ENCODE results near the gene SCNN1G.

The SCNN1G gene

GRCh38 chr16:23188911-23189310 lies 6.4 kb downstream of the SCNN1G start:
- TF ChIP-seq REST (IDR thresholded peaks at IDR 0.05; ENCODE audit: low read depth) (no peak), TEAD4 (IDR thresholded peaks at IDR 0.05) (no peak), EP300 (IDR thresholded peaks at IDR 0.05; ENCODE audit: borderline replicate concordance) (no peak), TCF12 (IDR thresholded peaks at IDR 0.05; ENCODE audit: low read depth) (no peak), NFIC (IDR thresholded peaks at IDR 0.05) (no peak), CREB1 (IDR thresholded peaks at IDR 0.05; ENCODE audit: low read depth) (no peak), ZBTB7A (IDR thresholded peaks at IDR 0.05; ENCODE audit: low read depth) (no peak), MAX (IDR thresholded peaks at IDR 0.05) (no peak), EGR1 (IDR thresholded peaks at IDR 0.05) (no peak), FOXM1 (IDR thresholded peaks at IDR 0.05; ENCODE audit: borderline replicate concordance, low read depth) (no peak), RAD21 (IDR thresholded peaks at IDR 0.05; ENCODE audit: low read depth) (no peak), TAF1 (IDR thresholded peaks at IDR 0.05; ENCODE audit: low read depth) (no peak), YY1 (IDR thresholded peaks at IDR 0.05; ENCODE audit: low read depth) (no peak), CEBPB (IDR thresholded peaks at IDR 0.05) (no peak), USF1 (IDR thresholded peaks at IDR 0.05) (no peak)

GRCh38 chr16:23194497-23195221 lies 12.1 kb downstream of the SCNN1G start:
- TF ChIP-seq TEAD4 (IDR thresholded peaks at IDR 0.05) (no peak), MAX (IDR thresholded peaks at IDR 0.05) (no peak), CEBPB (IDR thresholded peaks at IDR 0.05) (no peak), EGR1 (IDR thresholded peaks at IDR 0.05) (no peak), USF1 (IDR thresholded peaks at IDR 0.05) (no peak), TCF12 (IDR thresholded peaks at IDR 0.05; ENCODE audit: low read depth) (no peak), CREB1 (IDR thresholded peaks at IDR 0.05; ENCODE audit: low read depth) (no peak), FOXM1 (IDR thresholded peaks at IDR 0.05; ENCODE audit: borderline replicate concordance, low read depth) (no peak), YY1 (IDR thresholded peaks at IDR 0.05; ENCODE audit: low read depth) (no peak), NFIC (IDR thresholded peaks at IDR 0.05) (no peak), REST (IDR thresholded peaks at IDR 0.05; ENCODE audit: low read depth) (no peak), ZBTB7A (IDR thresholded peaks at IDR 0.05; ENCODE audit: low read depth) (no peak), TAF1 (IDR thresholded peaks at IDR 0.05; ENCODE audit: low read depth) (no peak), EP300 (IDR thresholded peaks at IDR 0.05; ENCODE audit: borderline replicate concordance) (no peak), RAD21 (IDR thresholded peaks at IDR 0.05; ENCODE audit: low read depth) (no peak)

GRCh38 chr16:23195366-23195978 lies 12.9 kb downstream of the SCNN1G start:
- no peak for TF ChIP-seq CREB1 (IDR thresholded peaks at IDR 0.05; ENCODE audit: low read depth)
- TF ChIP-seq TCF12 (IDR thresholded peaks at IDR 0.05; ENCODE audit: low read depth): no peak
- TF ChIP-seq REST (IDR thresholded peaks at IDR 0.05; ENCODE audit: low read depth): no peak
- no peak for TF ChIP-seq FOXM1 (IDR thresholded peaks at IDR 0.05; ENCODE audit: borderline replicate concordance, low read depth)
- no peak for TF ChIP-seq EP300 (IDR thresholded peaks at IDR 0.05; ENCODE audit: borderline replicate concordance)
- TF ChIP-seq TEAD4 (IDR thresholded peaks at IDR 0.05): no peak
- no peak for TF ChIP-seq ZBTB7A (IDR thresholded peaks at IDR 0.05; ENCODE audit: low read depth)
- no peak for TF ChIP-seq EGR1 (IDR thresholded peaks at IDR 0.05)

- TF ChIP-seq NFIC (IDR thresholded peaks at IDR 0.05) (no peak), ZBTB7A (IDR thresholded peaks at IDR 0.05; ENCODE audit: low read depth) (no peak), FOXM1 (IDR thresholded peaks at IDR 0.05; ENCODE audit: borderline replicate concordance, low read depth) (no peak)
These were observed 14.0 kb downstream of the SCNN1G start for GRCh38 chr16:23196539-23196938.

Measured in Ishikawa (cell line).